GM23338 (cell line): ENCODE measurements around the gene AXIN2. TPM values are rescaled to one million over a fixed set of nuclear protein-coding genes. Genes with fewer than 3 reads are reported as not detected.

Source experiments
- ATAC-seq: fragments of 200-7000 bp; cut with Tn5 transposase; 3 replicates; pipeline ENCODE4 v1.9.1; 2020
- DNase-seq: peaks from one replicate; pipeline ENCODE4 v3.0.0-alpha.2; 2015; ENCODE audit warnings: low spot score
- H2AFZ ChIP-seq: fragments of 200-600 bp; sonication (generic); 2 replicates; pipeline ENCODE4 v1.8.0; 2016; ENCODE audit warnings: antibody characterized with exemption, mild to moderate bottlenecking, moderate library complexity
- H3F3A ChIP-seq: fragments of 200-600 bp; sonication (generic); replicated peaks from 2 replicates; pipeline ENCODE4 v1.8.0; 2017; ENCODE audit warnings: antibody characterized with exemption, mixed run types, low read depth
- H3K27ac ChIP-seq: fragments of 200-600 bp; sonication (generic); 2 replicates; pipeline ENCODE4 v1.6.1; 2016; ENCODE audit warnings: low read depth
- H3K27me3 ChIP-seq: fragments of 200-600 bp; sonication (generic); 2 replicates; pipeline ENCODE4 v1.8.0; 2016; ENCODE audit warnings: mild to moderate bottlenecking, mixed run types, moderate library complexity; ENCODE audit not compliant: insufficient read depth
- H3K36me3 ChIP-seq: fragments of 200-600 bp; sonication (generic); 2 replicates; pipeline ENCODE4 v1.8.0; 2016; ENCODE audit warnings: mild to moderate bottlenecking; ENCODE audit not compliant: insufficient read depth
- H3K4me1 ChIP-seq: fragments of 200-600 bp; sonication (generic); 2 replicates; pipeline ENCODE4 v1.8.0; 2016; ENCODE audit warnings: mild to moderate bottlenecking, moderate library complexity; ENCODE audit not compliant: insufficient read depth
- H3K4me2 ChIP-seq: fragments of 200-600 bp; sonication (generic); 2 replicates; pipeline ENCODE4 v1.7.1; 2017; ENCODE audit warnings: mixed run types
- H3K4me3 ChIP-seq: fragments of 200-600 bp; sonication (generic); 2 replicates; pipeline ENCODE4 v1.6.1; 2016; ENCODE audit warnings: mixed run types
- H3K79me2 ChIP-seq: fragments of 200-600 bp; sonication (generic); replicated peaks from 2 replicates; pipeline ENCODE4 v1.8.0; 2017; ENCODE audit warnings: mild to moderate bottlenecking; ENCODE audit not compliant: insufficient read depth
- H3K9me2 ChIP-seq: fragments of 200-600 bp; sonication (generic); 2 replicates; pipeline ENCODE4 v1.8.0; 2017; ENCODE audit not compliant: insufficient read depth
- H4K20me1 ChIP-seq: fragments of 200-600 bp; sonication (generic); replicated peaks from 2 replicates; pipeline ENCODE4 v1.8.0; 2017; ENCODE audit warnings: mild to moderate bottlenecking; ENCODE audit not compliant: insufficient read depth
- H3K27ac Mint-ChIP-seq: 2 replicates; pipeline ENCODE4 v1.8.0; 2020; ENCODE audit warnings: inconsistent platforms, mild to moderate bottlenecking, moderate library complexity, mixed read lengths
- H3K27me3 Mint-ChIP-seq: 3 replicates; pipeline ENCODE4 v1.8.0; 2022; ENCODE audit warnings: low read depth, mild to moderate bottlenecking, moderate library complexity, mixed read lengths, inconsistent platforms; ENCODE audit not compliant: insufficient read depth, poor library complexity
- H3K36me3 Mint-ChIP-seq: 3 replicates; pipeline ENCODE4 v1.8.0; 2021; ENCODE audit warnings: low read depth, mild to moderate bottlenecking, inconsistent platforms, moderate library complexity, mixed read lengths
- H3K4me1 Mint-ChIP-seq: 3 replicates; pipeline ENCODE4 v1.8.0; 2020; ENCODE audit warnings: mild to moderate bottlenecking, inconsistent platforms, mixed read lengths
- H3K4me3 Mint-ChIP-seq: 3 replicates; pipeline ENCODE4 v1.8.0; 2021; ENCODE audit warnings: moderate library complexity, mild to moderate bottlenecking, inconsistent platforms, mixed read lengths
- H3K9me3 Mint-ChIP-seq: 3 replicates; pipeline ENCODE4 v1.8.0; 2020; ENCODE audit warnings: moderate library complexity, mild to moderate bottlenecking, inconsistent platforms, mixed read lengths
- CREB1 ChIP-seq: fragments of 250-450 bp; sonication (Bioruptor Pico); IDR thresholded peaks from 2 replicates; pipeline ENCODE4 v1.5.0; 2020; ENCODE audit warnings: low read depth, mild to moderate bottlenecking, moderate library complexity
- EZH2 ChIP-seq: fragments of 200-600 bp; sonication (generic); IDR thresholded peaks from one replicate; pipeline ENCODE4 v1.8.0; 2017; ENCODE audit warnings: antibody characterized with exemption, mild to moderate bottlenecking, low read depth; ENCODE audit not compliant: unreplicated experiment
- EZH2phosphoT487 ChIP-seq: fragments of 200-600 bp; sonication (generic); IDR thresholded peaks from one replicate; pipeline ENCODE4 v1.8.1; 2018; ENCODE audit warnings: antibody characterized with exemption; ENCODE audit not compliant: unreplicated experiment
- JUNB ChIP-seq: IDR thresholded peaks from one replicate; pipeline ENCODE4 v1.6.1; 2016; ENCODE audit warnings: antibody characterized with exemption; ENCODE audit not compliant: unreplicated experiment
- NANOG ChIP-seq: IDR thresholded peaks from 2 replicates; pipeline ENCODE4 v1.6.1; 2016; ENCODE audit warnings: antibody characterized with exemption, borderline replicate concordance
- POLR2AphosphoS5 ChIP-seq: IDR thresholded peaks from 2 replicates; pipeline ENCODE4 v1.6.1; 2016; ENCODE audit warnings: antibody characterized with exemption, low read depth
- STAT1 ChIP-seq: IDR thresholded peaks from one replicate; pipeline ENCODE4 v1.6.1; 2016; ENCODE audit warnings: antibody characterized with exemption; ENCODE audit not compliant: unreplicated experiment
- ZNF114 ChIP-seq: fragments of 250-450 bp; sonication (Bioruptor Pico); IDR thresholded peaks from 2 replicates; pipeline ENCODE4 v1.5.0; 2020; ENCODE audit warnings: mild to moderate bottlenecking, moderate library complexity
- ZNF331 ChIP-seq: fragments of 250-450 bp; sonication (Bioruptor Pico); IDR thresholded peaks from 2 replicates; pipeline ENCODE4 v1.5.0; 2020; ENCODE audit warnings: low read depth, mild to moderate bottlenecking, moderate library complexity
- polyA plus RNA-seq: library from polyadenylated mRNA; unstranded; fragments of >200 nt; fragmentation: Nextera tagmentation; extraction: Ambion mirVana; gene quantifications from 2 replicates; pipeline ENCODE4 v1.2.1, GENCODE V29; 2016
- total RNA-seq: library from RNA; depleted of rRNA; stranded (reverse); fragments of >200 nt; shearing (Covaris generic); gene quantifications from 2 replicates; pipeline ENCODE4 v1.2.3, GENCODE V29; 2014
- TF ChIP-seq, protein P1 (sequence below), 2 experiments: fragments of 200-600 bp in 1 of 2; sonication (generic) in 1 of 2; conservative IDR thresholded peaks; 2 replicates each; pipeline versions ENCODE4 v1.5.1 to v1.6.1; 2016 to 2017; ENCODE audit warnings: antibody characterized with exemption in 2 of 2, low read depth in 2 of 2, mild to moderate bottlenecking in 2 of 2, moderate library complexity in 1 of 2
- TF ChIP-seq, protein P2 (sequence below): fragments of 250-450 bp; sonication (Bioruptor Pico); IDR thresholded peaks from 2 replicates; pipeline ENCODE4 v1.5.0; 2020; ENCODE audit warnings: mild to moderate bottlenecking, moderate library complexity
- TF ChIP-seq, protein P3 (sequence below): IDR thresholded peaks from 2 replicates; pipeline ENCODE4 v1.6.1; 2016; ENCODE audit warnings: antibody characterized with exemption
- TF ChIP-seq, protein P4 (sequence below): IDR thresholded peaks from one replicate; pipeline ENCODE4 v1.6.1; 2018; ENCODE audit warnings: antibody characterized with exemption; ENCODE audit not compliant: unreplicated experiment

The AXIN2 gene
- total and polyA plus RNA-seq, 2 experiments from 2014 or later = 8.0 to 32.7 TPM

DNA sequence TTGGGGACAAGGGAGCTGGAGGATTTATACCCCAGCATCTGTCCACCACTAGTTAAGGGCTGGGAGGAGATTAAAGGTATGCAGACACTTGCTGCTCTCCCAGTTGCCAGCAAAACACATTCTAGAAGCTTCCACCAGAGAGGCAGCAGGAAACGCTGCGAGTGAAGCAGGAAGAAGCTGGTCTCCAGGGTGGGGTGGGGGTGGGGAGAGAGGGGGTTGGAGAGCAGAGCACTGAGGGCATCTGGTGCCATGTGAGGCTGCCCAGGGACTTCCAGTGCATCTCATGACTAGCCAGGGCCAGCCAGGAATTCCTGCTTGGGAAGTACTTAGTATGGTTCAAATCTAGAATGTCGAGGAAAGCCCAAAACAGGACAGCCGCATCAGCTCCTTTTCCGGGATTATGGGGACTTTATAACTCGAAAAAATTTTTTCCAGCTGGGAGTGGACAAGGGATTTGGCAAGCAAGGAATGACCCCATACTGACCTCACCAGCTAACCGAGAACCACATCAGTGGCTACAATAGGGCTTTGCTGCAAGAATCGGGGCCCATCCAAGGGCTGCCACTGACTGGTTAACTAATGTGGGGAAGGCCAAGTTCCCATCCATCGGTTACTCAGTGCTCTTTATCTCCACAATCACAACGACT is 26.2 kb upstream of the AXIN2 start:
- H3K27me3 ChIP-seq = no peaks in the 10 kb centered on the region
- no peak overlapping the region for H3K4me2 ChIP-seq
- H3K9me2 ChIP-seq = peaks cover 4% of the 10 kb centered on the region; the same call in 1 of the 2 replicates
- Mint-ChIP-seq H3K4me3 (no peak overlapping the region), H3K4me1 (peaks cover 21% of the 10 kb centered on the region), H3K27me3 (peaks cover 11% of the 10 kb centered on the region), H3K27ac (no peak overlapping the region; the same call in 1 of the 2 replicates), H3K36me3 (no peaks in the 10 kb centered on the region), H3K9me3 (no peaks in the 10 kb centered on the region)
- no peak overlapping the region for H2AFZ ChIP-seq
- no peaks in the 10 kb centered on the region; the same call in 1 of the 2 replicates for H3K36me3 ChIP-seq
- H3K27ac ChIP-seq = no peak overlapping the region
- DNase-seq (no peak), ATAC-seq (no peak)
- H3K4me3 ChIP-seq = no peak overlapping the region
- H3F3A ChIP-seq = no peaks in the 10 kb centered on the region
- H4K20me1 ChIP-seq = no peaks in the 10 kb centered on the region
- no peaks in the 10 kb centered on the region for H3K79me2 ChIP-seq
- TF ChIP-seq POLR2AphosphoS5 (no peak), JUNB (no peak), ZNF331 (CRISPR knock-in tag) (no peak), ZNF114 (CRISPR knock-in tag) (no peak), NANOG (no peak), CREB1 (CRISPR knock-in tag) (no peak), STAT1 (no peak), EZH2 (no peak), EZH2phosphoT487 (no peak)
- TF ChIP-seq, protein P1, sequence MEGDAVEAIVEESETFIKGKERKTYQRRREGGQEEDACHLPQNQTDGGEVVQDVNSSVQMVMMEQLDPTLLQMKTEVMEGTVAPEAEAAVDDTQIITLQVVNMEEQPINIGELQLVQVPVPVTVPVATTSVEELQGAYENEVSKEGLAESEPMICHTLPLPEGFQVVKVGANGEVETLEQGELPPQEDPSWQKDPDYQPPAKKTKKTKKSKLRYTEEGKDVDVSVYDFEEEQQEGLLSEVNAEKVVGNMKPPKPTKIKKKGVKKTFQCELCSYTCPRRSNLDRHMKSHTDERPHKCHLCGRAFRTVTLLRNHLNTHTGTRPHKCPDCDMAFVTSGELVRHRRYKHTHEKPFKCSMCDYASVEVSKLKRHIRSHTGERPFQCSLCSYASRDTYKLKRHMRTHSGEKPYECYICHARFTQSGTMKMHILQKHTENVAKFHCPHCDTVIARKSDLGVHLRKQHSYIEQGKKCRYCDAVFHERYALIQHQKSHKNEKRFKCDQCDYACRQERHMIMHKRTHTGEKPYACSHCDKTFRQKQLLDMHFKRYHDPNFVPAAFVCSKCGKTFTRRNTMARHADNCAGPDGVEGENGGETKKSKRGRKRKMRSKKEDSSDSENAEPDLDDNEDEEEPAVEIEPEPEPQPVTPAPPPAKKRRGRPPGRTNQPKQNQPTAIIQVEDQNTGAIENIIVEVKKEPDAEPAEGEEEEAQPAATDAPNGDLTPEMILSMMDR (conservative IDR thresholded peaks at IDR 0.05; ENCODE audit: low read depth in 2 of 2) = no peak
- TF ChIP-seq, protein P2, sequence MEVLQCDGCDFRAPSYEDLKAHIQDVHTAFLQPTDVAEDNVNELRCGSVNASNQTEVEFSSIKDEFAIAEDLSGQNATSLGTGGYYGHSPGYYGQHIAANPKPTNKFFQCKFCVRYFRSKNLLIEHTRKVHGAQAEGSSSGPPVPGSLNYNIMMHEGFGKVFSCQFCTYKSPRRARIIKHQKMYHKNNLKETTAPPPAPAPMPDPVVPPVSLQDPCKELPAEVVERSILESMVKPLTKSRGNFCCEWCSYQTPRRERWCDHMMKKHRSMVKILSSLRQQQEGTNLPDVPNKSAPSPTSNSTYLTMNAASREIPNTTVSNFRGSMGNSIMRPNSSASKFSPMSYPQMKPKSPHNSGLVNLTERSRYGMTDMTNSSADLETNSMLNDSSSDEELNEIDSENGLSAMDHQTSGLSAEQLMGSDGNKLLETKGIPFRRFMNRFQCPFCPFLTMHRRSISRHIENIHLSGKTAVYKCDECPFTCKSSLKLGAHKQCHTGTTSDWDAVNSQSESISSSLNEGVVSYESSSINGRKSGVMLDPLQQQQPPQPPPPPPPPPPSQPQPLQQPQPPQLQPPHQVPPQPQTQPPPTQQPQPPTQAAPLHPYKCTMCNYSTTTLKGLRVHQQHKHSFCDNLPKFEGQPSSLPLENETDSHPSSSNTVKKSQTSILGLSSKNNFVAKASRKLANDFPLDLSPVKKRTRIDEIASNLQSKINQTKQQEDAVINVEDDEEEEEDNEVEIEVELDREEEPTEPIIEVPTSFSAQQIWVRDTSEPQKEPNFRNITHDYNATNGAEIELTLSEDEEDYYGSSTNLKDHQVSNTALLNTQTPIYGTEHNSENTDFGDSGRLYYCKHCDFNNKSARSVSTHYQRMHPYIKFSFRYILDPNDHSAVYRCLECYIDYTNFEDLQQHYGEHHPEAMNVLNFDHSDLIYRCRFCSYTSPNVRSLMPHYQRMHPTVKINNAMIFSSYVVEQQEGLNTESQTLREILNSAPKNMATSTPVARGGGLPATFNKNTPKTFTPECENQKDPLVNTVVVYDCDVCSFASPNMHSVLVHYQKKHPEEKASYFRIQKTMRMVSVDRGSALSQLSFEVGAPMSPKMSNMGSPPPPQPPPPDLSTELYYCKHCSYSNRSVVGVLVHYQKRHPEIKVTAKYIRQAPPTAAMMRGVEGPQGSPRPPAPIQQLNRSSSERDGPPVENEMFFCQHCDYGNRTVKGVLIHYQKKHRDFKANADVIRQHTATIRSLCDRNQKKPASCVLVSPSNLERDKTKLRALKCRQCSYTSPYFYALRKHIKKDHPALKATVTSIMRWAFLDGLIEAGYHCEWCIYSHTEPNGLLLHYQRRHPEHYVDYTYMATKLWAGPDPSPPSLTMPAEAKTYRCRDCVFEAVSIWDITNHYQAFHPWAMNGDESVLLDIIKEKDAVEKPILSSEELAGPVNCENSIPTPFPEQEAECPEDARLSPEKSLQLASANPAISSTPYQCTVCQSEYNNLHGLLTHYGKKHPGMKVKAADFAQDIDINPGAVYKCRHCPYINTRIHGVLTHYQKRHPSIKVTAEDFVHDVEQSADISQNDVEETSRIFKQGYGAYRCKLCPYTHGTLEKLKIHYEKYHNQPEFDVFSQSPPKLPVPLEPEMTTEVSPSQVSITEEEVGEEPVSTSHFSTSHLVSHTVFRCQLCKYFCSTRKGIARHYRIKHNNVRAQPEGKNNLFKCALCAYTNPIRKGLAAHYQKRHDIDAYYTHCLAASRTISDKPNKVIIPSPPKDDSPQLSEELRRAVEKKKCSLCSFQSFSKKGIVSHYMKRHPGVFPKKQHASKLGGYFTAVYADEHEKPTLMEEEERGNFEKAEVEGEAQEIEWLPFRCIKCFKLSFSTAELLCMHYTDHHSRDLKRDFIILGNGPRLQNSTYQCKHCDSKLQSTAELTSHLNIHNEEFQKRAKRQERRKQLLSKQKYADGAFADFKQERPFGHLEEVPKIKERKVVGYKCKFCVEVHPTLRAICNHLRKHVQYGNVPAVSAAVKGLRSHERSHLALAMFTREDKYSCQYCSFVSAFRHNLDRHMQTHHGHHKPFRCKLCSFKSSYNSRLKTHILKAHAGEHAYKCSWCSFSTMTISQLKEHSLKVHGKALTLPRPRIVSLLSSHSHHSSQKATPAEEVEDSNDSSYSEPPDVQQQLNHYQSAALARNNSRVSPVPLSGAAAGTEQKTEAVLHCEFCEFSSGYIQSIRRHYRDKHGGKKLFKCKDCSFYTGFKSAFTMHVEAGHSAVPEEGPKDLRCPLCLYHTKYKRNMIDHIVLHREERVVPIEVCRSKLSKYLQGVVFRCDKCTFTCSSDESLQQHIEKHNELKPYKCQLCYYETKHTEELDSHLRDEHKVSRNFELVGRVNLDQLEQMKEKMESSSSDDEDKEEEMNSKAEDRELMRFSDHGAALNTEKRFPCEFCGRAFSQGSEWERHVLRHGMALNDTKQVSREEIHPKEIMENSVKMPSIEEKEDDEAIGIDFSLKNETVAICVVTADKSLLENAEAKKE (CRISPR knock-in tag) = no peak
- TF ChIP-seq, protein P3, sequence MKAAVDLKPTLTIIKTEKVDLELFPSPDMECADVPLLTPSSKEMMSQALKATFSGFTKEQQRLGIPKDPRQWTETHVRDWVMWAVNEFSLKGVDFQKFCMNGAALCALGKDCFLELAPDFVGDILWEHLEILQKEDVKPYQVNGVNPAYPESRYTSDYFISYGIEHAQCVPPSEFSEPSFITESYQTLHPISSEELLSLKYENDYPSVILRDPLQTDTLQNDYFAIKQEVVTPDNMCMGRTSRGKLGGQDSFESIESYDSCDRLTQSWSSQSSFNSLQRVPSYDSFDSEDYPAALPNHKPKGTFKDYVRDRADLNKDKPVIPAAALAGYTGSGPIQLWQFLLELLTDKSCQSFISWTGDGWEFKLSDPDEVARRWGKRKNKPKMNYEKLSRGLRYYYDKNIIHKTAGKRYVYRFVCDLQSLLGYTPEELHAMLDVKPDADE = no peak
- TF ChIP-seq, protein P4, sequence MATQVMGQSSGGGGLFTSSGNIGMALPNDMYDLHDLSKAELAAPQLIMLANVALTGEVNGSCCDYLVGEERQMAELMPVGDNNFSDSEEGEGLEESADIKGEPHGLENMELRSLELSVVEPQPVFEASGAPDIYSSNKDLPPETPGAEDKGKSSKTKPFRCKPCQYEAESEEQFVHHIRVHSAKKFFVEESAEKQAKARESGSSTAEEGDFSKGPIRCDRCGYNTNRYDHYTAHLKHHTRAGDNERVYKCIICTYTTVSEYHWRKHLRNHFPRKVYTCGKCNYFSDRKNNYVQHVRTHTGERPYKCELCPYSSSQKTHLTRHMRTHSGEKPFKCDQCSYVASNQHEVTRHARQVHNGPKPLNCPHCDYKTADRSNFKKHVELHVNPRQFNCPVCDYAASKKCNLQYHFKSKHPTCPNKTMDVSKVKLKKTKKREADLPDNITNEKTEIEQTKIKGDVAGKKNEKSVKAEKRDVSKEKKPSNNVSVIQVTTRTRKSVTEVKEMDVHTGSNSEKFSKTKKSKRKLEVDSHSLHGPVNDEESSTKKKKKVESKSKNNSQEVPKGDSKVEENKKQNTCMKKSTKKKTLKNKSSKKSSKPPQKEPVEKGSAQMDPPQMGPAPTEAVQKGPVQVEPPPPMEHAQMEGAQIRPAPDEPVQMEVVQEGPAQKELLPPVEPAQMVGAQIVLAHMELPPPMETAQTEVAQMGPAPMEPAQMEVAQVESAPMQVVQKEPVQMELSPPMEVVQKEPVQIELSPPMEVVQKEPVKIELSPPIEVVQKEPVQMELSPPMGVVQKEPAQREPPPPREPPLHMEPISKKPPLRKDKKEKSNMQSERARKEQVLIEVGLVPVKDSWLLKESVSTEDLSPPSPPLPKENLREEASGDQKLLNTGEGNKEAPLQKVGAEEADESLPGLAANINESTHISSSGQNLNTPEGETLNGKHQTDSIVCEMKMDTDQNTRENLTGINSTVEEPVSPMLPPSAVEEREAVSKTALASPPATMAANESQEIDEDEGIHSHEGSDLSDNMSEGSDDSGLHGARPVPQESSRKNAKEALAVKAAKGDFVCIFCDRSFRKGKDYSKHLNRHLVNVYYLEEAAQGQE = no peak
- H3K4me1 ChIP-seq = peaks cover 12% of the 10 kb centered on the region
